K562 (cell line): ENCODE data around the gene KHSRP. TPM values are rescaled to one million over a fixed set of nuclear protein-coding genes. Genes with fewer than 3 reads are reported as not detected.
A peak's percentile ranks its signal among the peaks of the same experiment; 100 is the strongest.

ENCODE experiments used
- ATAC-seq: fragments of 200-7000 bp; cut with Tn5 transposase; 3 replicates; pipeline ENCODE4 v1.9.1; 2020; ENCODE audit warnings: moderate library complexity
- BruUV-seq: library from RNA; stranded (reverse); fragments of 400-500 nt; replicated peaks from 2 replicates; lab custom pipeline; 2021; lab: Mats Ljungman, UMichigan
- CTCF ChIA-PET: fragments of 300-600 bp; formaldehyde crosslinking; extraction: SDS; loops from one replicate; lab custom pipeline; 2021; ENCODE audit warnings: low intra/inter-chr PET ratio; lab: Yijun Ruan, JAX
- POLR2A ChIA-PET: fragments of 300-600, 350-650 bp; sonication (Branson Sonifier 250); formaldehyde crosslinking; extraction: SDS; loops from one replicate; lab custom pipeline; 2021; ENCODE audit warnings: antibody characterized with exemption, inconsistent platforms; lab: Yijun Ruan, JAX
- DNase-seq, 4 experiments: peaks; one replicate each; pipeline versions ENCODE4 v3.0.0 to v3.0.0-alpha.2; 2011 to 2018; ENCODE audit warnings: low spot score in 3 of 4, mixed read lengths in 3 of 4; ENCODE audit errors: extremely low read depth in 1 of 4
- FAIRE-seq: peaks from 2 replicates; lab custom pipeline; 2011; peaks lifted over from hg19 to GRCh38; lab: Jason Lieb, UNC
- H2AFZ ChIP-seq: 2 replicates; pipeline ENCODE4 v1.6.0; 2011; ENCODE audit warnings: low read depth, low read length, control low read depth, inconsistent platforms
- H3K27ac ChIP-seq: fragments of 200-600 bp; 3 replicates; pipeline ENCODE4 v1.8.0; 2011; ENCODE audit warnings: low read depth, mild to moderate bottlenecking, control low read depth, inconsistent platforms, low read length, moderate library complexity, mixed read lengths; ENCODE audit errors: extremely low read depth
- H3K27me3 ChIP-seq, 2 experiments: fragments of 300-600 bp in 1 of 2; 2 replicates in 1 of 2; 3 replicates in 1 of 2; pipeline versions ENCODE4 v1.6.0 to v1.8.0; 2011; ENCODE audit warnings: inconsistent platforms in 2 of 2, low read length in 2 of 2, mild to moderate bottlenecking in 1 of 2, mixed read lengths in 1 of 2, moderate library complexity in 1 of 2; ENCODE audit not compliant: control insufficient read depth in 2 of 2, insufficient read depth in 2 of 2
- H3K36me3 ChIP-seq: fragments of 300-600 bp; 3 replicates; pipeline ENCODE4 v1.8.0; 2011; ENCODE audit warnings: mild to moderate bottlenecking, low read length, inconsistent platforms; ENCODE audit not compliant: control insufficient read depth, insufficient read depth
- H3K4me1 ChIP-seq, 2 experiments: fragments of 200-600 bp in 1 of 2; replicated peaks in 1 of 2; 2 replicates in 1 of 2; 3 replicates in 1 of 2; pipeline versions ENCODE4 v1.5.1 to v1.8.0; 2011; ENCODE audit warnings: inconsistent platforms in 2 of 2, low read length in 2 of 2, mild to moderate bottlenecking in 1 of 2, mixed read lengths in 1 of 2, moderate library complexity in 1 of 2; ENCODE audit not compliant: control insufficient read depth in 2 of 2, insufficient read depth in 2 of 2
- H3K4me2 ChIP-seq: 2 replicates; pipeline ENCODE4 v1.6.1; 2011; ENCODE audit warnings: low read length, control low read depth, inconsistent platforms, mixed read lengths; ENCODE audit not compliant: insufficient read depth
- H3K4me3 ChIP-seq: fragments of 200-600 bp; sonication (generic), shearing (Covaris generic); 2 replicates; pipeline ENCODE4 v1.5.1; 2016; ENCODE audit warnings: control low read depth, inconsistent platforms
- H3K79me2 ChIP-seq: fragments of 200-600 bp; 3 replicates; pipeline ENCODE4 v1.8.0; 2011; ENCODE audit warnings: low read length, inconsistent platforms; ENCODE audit not compliant: control insufficient read depth, insufficient read depth
- H3K9ac ChIP-seq, 2 experiments: 2 replicates each; pipeline versions ENCODE4 v1.6.0 to v1.6.1; 2011; ENCODE audit warnings: low read depth in 2 of 2, low read length in 2 of 2, control low read depth in 1 of 2, inconsistent platforms in 1 of 2, mild to moderate bottlenecking in 1 of 2, mixed read lengths in 1 of 2; ENCODE audit not compliant: insufficient read depth in 1 of 2
- H3K9me1 ChIP-seq: one replicate; pipeline ENCODE4 v1.6.0; 2011; ENCODE audit warnings: inconsistent platforms, mild to moderate bottlenecking, low read length, moderate library complexity; ENCODE audit not compliant: control insufficient read depth, insufficient read depth
- H3K9me3 ChIP-seq: replicated peaks from 2 replicates; pipeline ENCODE4 v1.5.1; 2011; ENCODE audit warnings: low read depth, low read length, inconsistent platforms; ENCODE audit not compliant: control insufficient read depth, insufficient read depth
- H4K20me1 ChIP-seq: replicated peaks from 2 replicates; pipeline ENCODE4 v1.6.1; 2011; ENCODE audit warnings: low read length, inconsistent platforms, mixed read lengths; ENCODE audit not compliant: control insufficient read depth, insufficient read depth
- CBFA2T3 ChIP-seq: fragments of 450-650 bp; IDR thresholded peaks from 2 replicates; pipeline ENCODE4 v1.6.1; 2017
- MAFF ChIP-seq: IDR thresholded peaks from 2 replicates; pipeline ENCODE4 v1.6.1; 2012; ENCODE audit warnings: low read length, improper control_type of control experiment
- MAFK ChIP-seq: IDR thresholded peaks from 2 replicates; pipeline ENCODE4 v1.6.1; 2011; ENCODE audit warnings: low read length, improper control_type of control experiment
- MEF2D ChIP-seq: conservative IDR thresholded peaks from 2 replicates; pipeline ENCODE4 v1.6.1; 2016; ENCODE audit warnings: low read depth, missing genetic modification characterization, missing compliant biosample characterization
- NR2F6 ChIP-seq: fragments of 450-650 bp; formaldehyde crosslinking; IDR thresholded peaks from 2 replicates; pipeline ENCODE4 v1.4.0; 2020; ENCODE audit warnings: mild to moderate bottlenecking
- PCBP2 ChIP-seq: fragments of 200-400 bp; formaldehyde crosslinking; IDR thresholded peaks from 2 replicates; pipeline ENCODE4 v1.6.1; 2018; ENCODE audit warnings: low read length, low read depth, mild to moderate bottlenecking, moderate library complexity; ENCODE audit not compliant: poor library complexity, severe bottlenecking
- SOX6 ChIP-seq: fragments of 450-650 bp; IDR thresholded peaks from 2 replicates; pipeline ENCODE4 v1.6.1; 2014; ENCODE audit warnings: mild to moderate bottlenecking
- SUPT5H ChIP-seq: fragments of 450-650 bp; IDR thresholded peaks from 2 replicates; pipeline ENCODE4 v1.6.1; 2016
- ZBTB1 ChIP-seq: sonication (generic); formaldehyde crosslinking; IDR thresholded peaks from 2 replicates; pipeline ENCODE4 v1.8.1; 2023; ENCODE audit warnings: missing genetic modification reagents, low read depth, mild to moderate bottlenecking, borderline replicate concordance
- ZNF239 ChIP-seq: fragments of 250-450 bp; sonication (Bioruptor Pico); IDR thresholded peaks from 2 replicates; pipeline ENCODE4 v1.4.0; 2020; ENCODE audit warnings: mild to moderate bottlenecking
- ZNF24 ChIP-seq: fragments of 450-650 bp; IDR thresholded peaks from 2 replicates; pipeline ENCODE4 v1.6.1; 2016
- ZNF263 ChIP-seq: sonication (generic); formaldehyde crosslinking; IDR thresholded peaks from 2 replicates; pipeline ENCODE4 v1.8.0; 2022; ENCODE audit warnings: mild to moderate bottlenecking, missing genetic modification reagents, borderline replicate concordance
- ZNF644 ChIP-seq: fragments of 200-800 bp; sonication (Bioruptor generic); IDR thresholded peaks from 2 replicates; pipeline ENCODE4 v1.6.1; 2016; ENCODE audit warnings: low read depth, missing genetic modification characterization, missing compliant biosample characterization
- WGBS: fragments of 100-300 bp; shearing (Covaris generic); methylation state at CpG from one replicate; pipeline ENCODE4 v1.1.6; 2016; ENCODE audit warnings: low coverage, mixed read lengths; ENCODE audit not compliant: insufficient coverage; ENCODE audit errors: missing lambda C conversion rate; 5-methylcytosine and 5-hydroxymethylcytosine counted together
- in situ Hi-C: fragments of 300-500 bp; cut with MboI; formaldehyde crosslinking; loops from 4 replicates; pipeline ENCODE4 v1.15.0; 2018; ENCODE audit warnings: inconsistent platforms, mixed read lengths
- intact Hi-C: fragments of 100-400 bp; cut with micrococcal nuclease; formaldehyde crosslinking; loops from 2 replicates; pipeline ENCODE4 v1.14.2; 2022
- polyA plus RNA-seq, 8 experiments: library from polyadenylated mRNA; depleted of rRNA in 4 of 8; stranded (reverse) in 5 of 8; unstranded in 3 of 8; fragments of >200 nt; fragmentation: Nextera tagmentation in 2 of 8; fragmentation: Illumina TruSeq in 1 of 8; extraction: Ambion mirVana in 2 of 8; extraction: Trizol in 1 of 8; gene quantifications; 2 replicates each; pipeline versions ENCODE4 v1.2.1 to v1.2.3, GENCODE V29; 2011 to 2014; ENCODE audit warnings: inconsistent platforms in 1 of 8, missing spikeins in 1 of 8
- total RNA-seq, 7 experiments: library from RNA; depleted of rRNA in 6 of 7; stranded (reverse); fragments of >200 nt in 6 of 7; fragmentation: Illumina TruSeq in 2 of 7; extraction: Trizol in 2 of 7; gene quantifications; 2 replicates each; pipeline versions ENCODE4 v1.2.1 to v1.2.3, GENCODE V29; 2011 to 2021; ENCODE audit warnings: low replicate concordance in 1 of 7
- TF ChIP-seq, protein P1 (sequence below): IDR thresholded peaks from 2 replicates; pipeline ENCODE4 v1.6.1; 2011; ENCODE audit not compliant: insufficient read length; ENCODE audit errors: extremely low read depth
- TF ChIP-seq, protein P2 (sequence below), 2 experiments: fragments of 450-650 bp; IDR thresholded peaks; 2 replicates each; pipeline ENCODE4 v1.6.1; 2018; ENCODE audit warnings: mild to moderate bottlenecking in 2 of 2, low read depth in 1 of 2; ENCODE audit not compliant: partially characterized antibody in 2 of 2

Gene KHSRP
- total and polyA plus RNA-seq, 9 of the 15 experiments (the other 6 are each of a cell fraction or from before 2014, with no cell fraction given), result 4.2 to 564 (median 139) TPM

DNA sequence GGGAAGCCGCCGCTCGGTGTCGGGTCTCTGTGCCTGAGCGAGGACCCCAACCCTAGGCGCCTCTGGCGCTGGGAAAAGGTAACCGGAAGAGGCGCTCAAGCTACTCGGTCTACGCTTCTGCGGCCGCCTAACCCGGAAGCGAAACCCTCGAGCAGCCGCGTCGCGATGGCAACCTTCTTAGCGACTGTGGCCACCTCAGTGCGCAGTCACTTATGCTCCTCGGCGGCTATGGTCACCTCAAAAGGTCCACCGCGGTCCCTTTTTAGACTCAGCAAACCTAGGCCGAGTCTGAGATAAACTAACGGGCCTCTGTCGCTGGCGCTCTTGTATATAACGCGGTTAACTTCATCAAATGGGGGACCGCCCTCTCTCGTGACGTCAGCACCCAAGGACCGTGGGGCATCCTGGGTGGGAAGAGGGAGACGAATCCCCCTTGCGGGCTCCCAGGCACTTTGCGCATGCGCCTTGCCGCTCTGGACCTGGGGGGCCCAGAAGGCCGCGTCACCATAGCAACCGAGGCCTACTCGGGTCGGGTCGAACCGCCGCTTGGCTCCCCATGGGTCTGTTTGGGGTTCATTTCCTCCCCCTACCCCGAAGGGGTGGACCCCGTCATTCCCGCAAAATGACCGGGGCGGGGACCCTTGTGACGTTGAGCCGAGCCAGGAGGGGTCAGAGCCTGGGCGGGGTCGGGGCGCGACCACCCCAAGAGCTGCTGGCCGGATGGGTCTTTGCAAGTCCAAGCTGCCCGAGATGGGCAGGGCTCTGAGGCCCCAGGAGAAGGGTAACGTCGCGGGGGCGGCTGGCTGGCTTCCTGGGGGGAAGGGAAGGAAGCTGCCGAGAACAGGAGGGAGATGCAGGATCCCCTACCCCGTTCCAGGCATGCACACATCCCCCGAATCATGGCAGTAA, 31.3 kb downstream of the KHSRP start, which contains the start of gene GTF2F1 (continued):
- no peak for TF ChIP-seq ZNF239 (CRISPR knock-in tag)
- TF ChIP-seq ZNF644 (tag), result no peak
- TF ChIP-seq, protein P1, sequence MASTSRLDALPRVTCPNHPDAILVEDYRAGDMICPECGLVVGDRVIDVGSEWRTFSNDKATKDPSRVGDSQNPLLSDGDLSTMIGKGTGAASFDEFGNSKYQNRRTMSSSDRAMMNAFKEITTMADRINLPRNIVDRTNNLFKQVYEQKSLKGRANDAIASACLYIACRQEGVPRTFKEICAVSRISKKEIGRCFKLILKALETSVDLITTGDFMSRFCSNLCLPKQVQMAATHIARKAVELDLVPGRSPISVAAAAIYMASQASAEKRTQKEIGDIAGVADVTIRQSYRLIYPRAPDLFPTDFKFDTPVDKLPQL, result no peak
- no peak for TF ChIP-seq NR2F6 (CRISPR knock-in tag)
- TF ChIP-seq PCBP2, result no peak
- TF ChIP-seq MEF2D, result no peak

DNA sequence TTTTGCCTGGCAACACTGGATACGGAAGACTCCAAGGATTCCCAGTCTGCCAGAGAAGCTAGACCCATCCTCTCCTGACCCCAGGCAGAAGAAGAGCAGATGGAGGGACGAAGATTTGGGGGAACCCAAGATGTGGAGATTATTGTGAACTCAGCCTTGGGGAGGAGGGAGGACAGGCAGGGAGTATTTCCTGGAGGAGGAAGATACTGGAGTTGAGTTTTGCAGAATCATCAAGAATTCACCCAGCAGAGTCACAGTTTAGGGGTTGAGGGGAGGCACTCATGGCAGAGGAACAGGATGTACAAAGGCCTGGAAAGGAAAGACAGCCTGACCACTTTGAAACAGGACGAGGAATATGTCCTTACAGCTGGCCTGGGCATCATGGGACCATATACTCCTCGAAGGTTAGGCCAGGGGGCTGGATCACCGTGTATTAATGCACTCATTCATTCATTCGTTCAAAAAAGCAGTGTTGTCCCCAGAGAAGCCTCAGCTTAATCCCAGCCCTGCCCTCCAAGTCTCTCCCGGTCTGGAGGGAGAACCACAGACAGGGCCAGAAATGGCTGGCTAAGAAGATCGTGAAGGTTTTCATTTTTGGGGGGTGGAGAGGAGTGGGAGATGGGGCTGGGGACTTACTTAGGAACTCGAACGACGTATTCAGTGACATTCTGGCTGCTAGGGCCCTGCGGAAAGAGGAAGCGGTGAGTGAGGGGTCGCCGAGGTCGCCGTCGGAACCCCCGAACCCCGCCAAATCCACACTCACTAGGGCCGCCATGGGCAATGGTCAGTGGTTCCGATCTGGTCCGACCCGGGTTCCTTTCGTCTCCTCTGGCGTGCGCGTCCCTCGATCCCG, 32.2 kb downstream of the KHSRP start:
- H2AFZ ChIP-seq, result peak overlapping the region; percentile 100
- H3K4me2 ChIP-seq, result peak overlapping the region; percentile 98
- ATAC-seq, result peak; percentile 5
- intact Hi-C loops (no loop called here), in situ Hi-C loops (no loop called here)
- peak overlapping the region; percentile 95 to 96 for H3K9ac ChIP-seq
- WGBS, result 2% methylated on average over 30 of the region's 30 CpGs
- CTCF ChIA-PET, result no interaction called here
- peaks cover 39% of the 10 kb centered on the region; the same call in 2 of the 3 replicates for H3K36me3 ChIP-seq
- DNase-seq, result peak in 3 of 4 experiments; percentile 32 to 45 (median 33)
- H3K27me3 ChIP-seq, result no peaks in the 10 kb centered on the region
- H3K4me3 ChIP-seq, result peak overlapping the region; percentile 87
- POLR2A ChIA-PET, result interaction anchor here (1.0 to 1.3 kb wide), 6 partner anchors 13 to 31 kb away, joined by 3 to 5 read pairs (median 4); partner anchors contain the start of genes ALKBH7, CLPP and PSPN
- no peaks in the 10 kb centered on the region for H4K20me1 ChIP-seq
- no peaks in the 10 kb centered on the region for H3K9me3 ChIP-seq
- H3K27ac ChIP-seq, result peak overlapping the region; percentile 87
- H3K79me2 ChIP-seq, result peaks cover 23% of the 10 kb centered on the region
- TSS peak; percentile 73 for BruUV-seq
- peaks cover 8 to 27% of the 10 kb centered on the region in 2 experiments; a peak in 3 of 5 replicates for H3K4me1 ChIP-seq
- FAIRE-seq, result peak; percentile 40
- no peaks in the 10 kb centered on the region for H3K9me1 ChIP-seq
- TF ChIP-seq SUPT5H (peak; percentile 60), MAFK (peak; percentile 69), ZNF263 (peak; percentile 61; the same call in 1 of the 2 replicates), CBFA2T3 (peak; percentile 44; the same call in 1 of the 2 replicates), MAFF (peak; percentile 68; the same call in 1 of the 2 replicates), SOX6 (0 out of 2 replicates have a peak, but pooled peaks have one; percentile 15), ZNF24 (peak; percentile 81), ZBTB1 (CRISPR knock-in tag) (no peak)
- TF ChIP-seq, protein P2, sequence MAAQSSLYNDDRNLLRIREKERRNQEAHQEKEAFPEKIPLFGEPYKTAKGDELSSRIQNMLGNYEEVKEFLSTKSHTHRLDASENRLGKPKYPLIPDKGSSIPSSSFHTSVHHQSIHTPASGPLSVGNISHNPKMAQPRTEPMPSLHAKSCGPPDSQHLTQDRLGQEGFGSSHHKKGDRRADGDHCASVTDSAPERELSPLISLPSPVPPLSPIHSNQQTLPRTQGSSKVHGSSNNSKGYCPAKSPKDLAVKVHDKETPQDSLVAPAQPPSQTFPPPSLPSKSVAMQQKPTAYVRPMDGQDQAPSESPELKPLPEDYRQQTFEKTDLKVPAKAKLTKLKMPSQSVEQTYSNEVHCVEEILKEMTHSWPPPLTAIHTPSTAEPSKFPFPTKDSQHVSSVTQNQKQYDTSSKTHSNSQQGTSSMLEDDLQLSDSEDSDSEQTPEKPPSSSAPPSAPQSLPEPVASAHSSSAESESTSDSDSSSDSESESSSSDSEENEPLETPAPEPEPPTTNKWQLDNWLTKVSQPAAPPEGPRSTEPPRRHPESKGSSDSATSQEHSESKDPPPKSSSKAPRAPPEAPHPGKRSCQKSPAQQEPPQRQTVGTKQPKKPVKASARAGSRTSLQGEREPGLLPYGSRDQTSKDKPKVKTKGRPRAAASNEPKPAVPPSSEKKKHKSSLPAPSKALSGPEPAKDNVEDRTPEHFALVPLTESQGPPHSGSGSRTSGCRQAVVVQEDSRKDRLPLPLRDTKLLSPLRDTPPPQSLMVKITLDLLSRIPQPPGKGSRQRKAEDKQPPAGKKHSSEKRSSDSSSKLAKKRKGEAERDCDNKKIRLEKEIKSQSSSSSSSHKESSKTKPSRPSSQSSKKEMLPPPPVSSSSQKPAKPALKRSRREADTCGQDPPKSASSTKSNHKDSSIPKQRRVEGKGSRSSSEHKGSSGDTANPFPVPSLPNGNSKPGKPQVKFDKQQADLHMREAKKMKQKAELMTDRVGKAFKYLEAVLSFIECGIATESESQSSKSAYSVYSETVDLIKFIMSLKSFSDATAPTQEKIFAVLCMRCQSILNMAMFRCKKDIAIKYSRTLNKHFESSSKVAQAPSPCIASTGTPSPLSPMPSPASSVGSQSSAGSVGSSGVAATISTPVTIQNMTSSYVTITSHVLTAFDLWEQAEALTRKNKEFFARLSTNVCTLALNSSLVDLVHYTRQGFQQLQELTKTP (IDR thresholded peaks at IDR 0.05; ENCODE audit: low read depth in 1 of 2, partially characterized antibody in 2 of 2), result peak in 1 of 2 experiments; percentile 55
